Activated naive CD8-positive, alpha-beta T cell treated with anti-CD3 and anti-CD28 coated beads, Interleukin-2, amount 50 U/mL, for 24 hours (primary cell): ENCODE results near the gene RNASE12.
A peak's percentile ranks its signal among the peaks of the same experiment; 100 is the strongest.
"Not testable (repeated sequence)": the region's sequence is repeated elsewhere in the genome, so short reads cannot be mapped to it uniquely, and the experiment has no call there.

Experiments
- ATAC-seq: fragments of 150-1000 bp; cut with Tn5 transposase; one replicate; pipeline ENCODE4 v1.10.0; 2021
- DNase-seq: peaks from one replicate; pipeline ENCODE4 v3.0.0; 2021
- H3K27ac Mint-ChIP-seq: one replicate; pipeline ENCODE4 v1.8.0; 2021; ENCODE audit warnings: mild to moderate bottlenecking, mixed read lengths
- H3K27me3 Mint-ChIP-seq: one replicate; pipeline ENCODE4 v1.8.0; 2021; ENCODE audit warnings: mixed read lengths
- H3K36me3 Mint-ChIP-seq: one replicate; pipeline ENCODE4 v1.8.0; 2021; ENCODE audit warnings: low read depth, mixed read lengths
- H3K4me1 Mint-ChIP-seq: one replicate; pipeline ENCODE4 v1.8.0; 2021; ENCODE audit warnings: mixed read lengths
- H3K4me3 Mint-ChIP-seq: one replicate; pipeline ENCODE4 v1.8.0; 2021; ENCODE audit warnings: mild to moderate bottlenecking, moderate library complexity, mixed read lengths
- H3K9me3 Mint-ChIP-seq: one replicate; pipeline ENCODE4 v1.8.0; 2021; ENCODE audit warnings: mixed read lengths

RNASE12 gene

DNA sequence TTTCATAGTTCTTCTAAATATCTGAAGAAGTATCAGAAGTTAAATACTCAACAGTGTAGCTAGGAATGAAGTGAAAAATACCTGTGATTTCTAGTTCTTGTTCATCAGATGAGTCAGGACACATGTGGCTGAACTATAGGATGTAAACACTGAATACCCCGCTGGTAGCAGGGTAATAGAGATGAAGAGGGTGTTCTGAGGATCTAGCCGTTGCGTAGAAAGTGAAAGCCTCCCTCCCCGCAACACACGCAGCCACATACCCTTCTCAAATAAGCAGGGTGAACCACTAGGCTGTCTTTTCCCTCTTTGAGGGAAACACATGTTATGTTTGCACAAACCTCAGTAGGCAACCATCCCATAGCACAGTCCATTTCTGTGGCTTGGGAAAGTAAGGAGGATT is 16.4 kb upstream of the RNASE12 start:
- no peaks in the 10 kb centered on the region for H3K27me3 Mint-ChIP-seq
- no peak overlapping the region for H3K4me3 Mint-ChIP-seq
- no peaks in the 10 kb centered on the region for H3K36me3 Mint-ChIP-seq
- ATAC-seq = no peak
- H3K27ac Mint-ChIP-seq = no peak overlapping the region
- no peaks in the 10 kb centered on the region for H3K4me1 Mint-ChIP-seq
- no peak for DNase-seq
- H3K9me3 Mint-ChIP-seq = no peaks in the 10 kb centered on the region

- no peaks in the 10 kb centered on the region for H3K4me1 Mint-ChIP-seq
- no peaks in the 10 kb centered on the region for H3K9me3 Mint-ChIP-seq
- ATAC-seq = no peak
- no peaks in the 10 kb centered on the region for H3K27me3 Mint-ChIP-seq
- H3K4me3 Mint-ChIP-seq = no peak overlapping the region
- no peak for DNase-seq
- H3K36me3 Mint-ChIP-seq = no peaks in the 10 kb centered on the region
- no peak overlapping the region for H3K27ac Mint-ChIP-seq
Measured at GRCh38 chr14:20606902-20607242, 15.7 kb upstream of the RNASE12 start.

DNA sequence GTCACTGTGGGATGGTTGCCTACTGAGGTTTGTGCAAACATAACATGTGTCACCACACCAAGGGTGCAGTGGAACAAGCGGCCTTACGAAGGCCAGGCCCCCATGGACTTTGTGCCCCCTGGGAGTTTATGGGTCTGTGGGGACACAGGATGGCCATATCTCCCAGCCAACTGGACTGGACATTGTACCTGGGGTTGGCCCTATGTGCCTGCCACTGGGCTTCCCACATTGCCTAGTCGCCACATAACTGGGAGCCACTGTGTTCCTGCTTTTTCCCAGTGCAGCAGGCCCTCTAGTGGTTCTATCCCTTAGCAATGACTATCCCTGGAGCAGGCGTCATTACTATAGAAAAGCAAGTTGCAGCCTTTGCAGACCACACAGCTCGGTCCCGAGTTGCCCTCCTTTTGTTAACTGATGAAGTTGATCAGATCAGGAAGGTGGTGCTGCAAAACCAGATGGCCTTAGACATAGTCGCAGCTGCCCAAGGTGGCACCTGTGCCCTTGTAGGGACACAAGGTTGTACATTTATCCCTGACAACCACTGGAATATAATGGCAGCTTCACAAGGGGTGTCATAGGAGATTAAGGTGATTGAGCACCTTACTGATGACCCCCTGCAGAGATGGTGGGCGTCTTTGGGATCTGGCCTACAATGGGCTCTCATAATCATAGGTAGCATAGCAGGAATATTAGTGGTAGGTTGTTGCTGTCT is 15.2 kb upstream of the RNASE12 start:
- Mint-ChIP-seq H3K9me3 (no peaks in the 10 kb centered on the region), H3K4me3 (no peak overlapping the region), H3K4me1 (no peaks in the 10 kb centered on the region), H3K27me3 (no peaks in the 10 kb centered on the region), H3K36me3 (no peaks in the 10 kb centered on the region), H3K27ac (no peak overlapping the region)
- ATAC-seq = no peak
- DNase-seq = no peak

DNA sequence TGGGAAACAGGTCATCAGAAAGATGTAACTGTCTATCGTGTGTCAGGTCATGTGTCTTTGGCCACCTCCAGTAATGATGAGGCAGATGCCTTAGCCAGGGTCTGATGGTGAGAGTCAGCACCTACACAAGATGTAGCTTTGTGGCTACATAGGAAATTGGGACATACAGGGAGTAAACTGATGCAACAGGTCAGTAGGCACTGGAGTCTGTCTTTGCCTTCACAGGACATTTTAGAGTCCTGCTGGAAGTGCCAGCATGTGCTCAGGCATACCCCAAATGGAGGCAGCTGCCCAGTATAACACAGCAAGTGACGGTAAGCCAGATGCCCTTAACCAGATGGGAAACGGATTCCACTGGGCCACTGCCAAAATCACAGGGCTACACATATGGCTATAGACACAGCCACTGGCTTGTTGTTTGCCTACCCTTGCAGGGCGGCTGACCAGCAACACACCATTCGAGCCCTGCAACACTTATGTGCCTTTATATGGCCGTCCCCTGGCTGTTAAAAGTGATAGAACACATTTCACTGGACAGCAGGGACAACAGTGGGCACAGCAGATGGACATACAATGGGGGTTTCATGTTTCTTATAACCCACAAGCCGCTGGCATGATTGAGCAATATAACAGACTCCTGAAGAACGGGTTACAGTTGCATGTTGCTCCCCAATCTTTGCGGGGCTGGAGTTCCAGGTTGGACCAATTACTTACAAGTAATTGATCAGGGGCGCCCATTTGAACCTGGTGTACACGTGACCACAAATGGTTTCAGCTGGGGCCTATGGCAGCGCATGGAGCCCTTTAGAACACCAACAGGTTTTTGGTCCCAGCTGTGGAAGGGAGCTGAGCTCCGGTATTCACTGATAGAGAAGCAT is 12.9 kb upstream of the RNASE12 start:
- DNase-seq = no peak

GRCh38 chr14:20602583-20602982 is 11.4 kb upstream of the RNASE12 start:
- Mint-ChIP-seq H3K27me3 (no peaks in the 10 kb centered on the region), H3K9me3 (no peaks in the 10 kb centered on the region), H3K4me3 (no peak overlapping the region)

More for the DNA sequence above, 12.9 kb upstream of the RNASE12 start:
- Mint-ChIP-seq H3K9me3 (no peaks in the 10 kb centered on the region), H3K27me3 (no peaks in the 10 kb centered on the region), H3K4me1 (no peaks in the 10 kb centered on the region), H3K27ac (no peak overlapping the region), H3K36me3 (no peaks in the 10 kb centered on the region), H3K4me3 (no peak overlapping the region)
- ATAC-seq = no peak

DNA sequence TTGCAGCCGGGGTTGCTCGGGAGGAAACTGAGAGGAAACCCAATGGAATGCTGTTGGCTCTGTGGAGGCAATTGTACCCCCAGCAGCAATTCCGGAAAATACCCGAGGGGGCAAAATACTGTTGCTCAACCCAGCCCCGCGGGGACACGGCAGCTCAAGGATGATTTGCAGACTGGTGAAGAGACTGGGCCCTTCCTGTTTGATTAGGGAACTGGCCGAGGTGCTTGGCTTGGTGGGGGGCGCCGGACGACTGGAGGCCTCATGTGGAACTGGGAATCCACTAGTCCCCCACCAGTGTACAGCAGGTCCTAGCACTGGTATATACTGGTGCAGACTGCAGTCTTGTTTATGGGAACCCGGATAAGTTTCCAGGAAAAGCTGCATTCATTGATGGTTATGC is 10.3 kb upstream of the RNASE12 start:
- Mint-ChIP-seq H3K4me3 (no peak overlapping the region), H3K27me3 (no peaks in the 10 kb centered on the region), H3K9me3 (no peaks in the 10 kb centered on the region), H3K27ac (no peak overlapping the region), H3K36me3 (no peaks in the 10 kb centered on the region), H3K4me1 (no peaks in the 10 kb centered on the region)
- DNase-seq (no peak), ATAC-seq (no peak)

More at GRCh38 chr14:20602583-20602982, 11.4 kb upstream of the RNASE12 start:
- Mint-ChIP-seq H3K4me1 (no peaks in the 10 kb centered on the region), H3K36me3 (no peaks in the 10 kb centered on the region), H3K27ac (no peak overlapping the region)
- DNase-seq = no peak
- ATAC-seq = no peak

DNA sequence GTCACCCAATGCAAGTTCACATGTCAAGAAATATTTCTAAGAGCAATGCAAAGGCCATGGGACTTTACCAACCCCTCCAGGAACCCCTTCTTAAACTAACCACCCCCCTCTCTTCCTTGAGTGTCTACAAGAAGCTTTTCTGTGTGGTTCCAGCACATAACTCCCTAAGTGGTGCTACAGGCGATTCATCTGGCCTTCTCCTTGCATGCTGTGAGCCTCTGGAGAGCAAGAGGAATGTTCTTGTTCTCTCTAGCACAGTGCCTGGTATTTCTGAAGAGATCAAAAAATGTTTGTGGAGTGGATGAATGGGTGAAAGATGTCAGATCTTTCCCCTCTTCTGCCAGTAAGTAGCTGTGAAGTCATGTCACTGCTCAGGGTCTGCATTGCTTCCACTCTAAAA is 5.9 kb upstream of the RNASE12 start:
- Mint-ChIP-seq H3K27ac (no peak overlapping the region), H3K4me1 (peaks cover 2% of the 10 kb centered on the region), H3K27me3 (no peaks in the 10 kb centered on the region), H3K4me3 (no peak overlapping the region), H3K9me3 (no peaks in the 10 kb centered on the region), H3K36me3 (no peaks in the 10 kb centered on the region)
- ATAC-seq (no peak), DNase-seq (no peak)

DNA sequence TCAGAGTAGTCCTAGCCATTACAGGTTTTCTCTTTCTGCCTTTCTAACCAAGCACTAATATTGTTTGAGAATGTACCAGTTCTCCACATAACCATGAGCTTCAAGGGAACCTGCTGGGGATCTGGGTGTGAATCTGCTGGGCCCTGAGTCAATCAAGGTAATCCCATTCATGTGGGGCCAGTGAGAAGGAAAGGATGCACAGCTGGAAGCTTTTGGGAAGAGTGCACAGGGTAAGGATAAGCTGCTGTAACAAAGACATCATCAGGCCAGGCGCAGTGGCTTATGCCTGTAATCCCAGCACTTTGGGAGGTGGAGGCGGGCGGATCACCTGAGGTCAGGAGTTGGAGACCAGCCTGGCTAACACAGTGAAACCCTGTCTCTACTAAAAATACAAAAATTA is 4.5 kb upstream of the RNASE12 start:
- not testable (repeated sequence) for H3K4me1 Mint-ChIP-seq, H3K9me3 Mint-ChIP-seq, H3K27me3 Mint-ChIP-seq

DNA sequence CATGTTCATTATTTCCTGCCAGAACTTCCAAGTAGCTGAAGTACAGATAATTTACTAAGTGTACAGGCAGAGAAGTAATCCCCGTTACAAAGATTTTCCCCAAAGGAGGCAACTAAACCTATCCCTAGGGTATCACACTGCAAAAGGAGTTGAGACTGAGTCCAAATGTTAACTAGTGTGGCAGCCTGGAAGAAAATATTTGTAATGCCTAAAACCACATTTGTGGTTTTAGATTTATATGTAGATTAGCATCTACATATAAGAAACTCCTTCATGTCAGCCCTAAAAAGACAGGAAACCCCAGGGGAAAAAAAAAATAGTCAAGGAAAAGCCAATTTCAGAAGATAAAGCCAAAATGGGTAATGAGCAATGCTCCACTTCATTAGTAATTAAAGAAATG is 1.4 kb upstream of the RNASE12 start:
- Mint-ChIP-seq H3K9me3 (no peaks in the 10 kb centered on the region), H3K27ac (no peak overlapping the region), H3K27me3 (no peaks in the 10 kb centered on the region), H3K4me3 (no peak overlapping the region), H3K4me1 (peaks cover 2% of the 10 kb centered on the region), H3K36me3 (no peaks in the 10 kb centered on the region)
- ATAC-seq = no peak
- no peak for DNase-seq

More for the DNA sequence above, 4.5 kb upstream of the RNASE12 start:
- not testable (repeated sequence) for H3K27ac Mint-ChIP-seq, H3K4me3 Mint-ChIP-seq, DNase-seq, H3K36me3 Mint-ChIP-seq, ATAC-seq

- ATAC-seq = peak; percentile 33
- Mint-ChIP-seq H3K4me3 (no peak within 1 kb of the TSS), H3K27me3 (peaks cover 4% of the 10 kb centered on the region)
Measured at GRCh38 chr14:20587489-20588154, 3.6 kb downstream of the RNASE12 start, which contains the start of gene RNASE11. TSS of gene RNASE11 (minus strand) at chr14:20588001.

DNA sequence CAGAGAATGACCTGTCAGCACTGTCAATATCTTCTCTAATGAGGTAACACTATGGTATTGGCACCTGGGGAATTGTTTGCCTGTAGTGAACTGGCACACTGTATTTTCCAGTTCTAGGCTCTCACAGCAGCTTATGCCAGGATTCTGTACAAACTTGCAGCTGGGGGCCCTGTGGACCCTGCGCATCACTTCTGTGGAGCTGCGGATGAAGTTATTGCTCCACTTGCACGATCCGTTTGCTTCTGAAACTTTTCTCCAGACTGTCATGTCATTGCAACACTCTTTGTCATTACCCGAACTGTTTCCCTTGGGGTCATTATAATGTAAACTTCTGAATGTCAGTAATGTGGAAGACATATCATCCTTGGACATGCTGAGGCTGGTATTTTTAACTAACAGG is 7.3 kb downstream of the RNASE12 start:
- peaks cover 9% of the 10 kb centered on the region for H3K9me3 Mint-ChIP-seq
- H3K4me1 Mint-ChIP-seq = no peaks in the 10 kb centered on the region
- H3K27ac Mint-ChIP-seq = no peak overlapping the region
- H3K4me3 Mint-ChIP-seq = no peak overlapping the region
- no peaks in the 10 kb centered on the region for H3K36me3 Mint-ChIP-seq
- DNase-seq = no peak
- H3K27me3 Mint-ChIP-seq = peaks cover 4% of the 10 kb centered on the region
- ATAC-seq = no peak

More at GRCh38 chr14:20587489-20588154, 3.6 kb downstream of the RNASE12 start, which contains the start of gene RNASE11:
- Mint-ChIP-seq H3K36me3 (no peaks in the 10 kb centered on the region), H3K27ac (no peak within 1 kb of the TSS), H3K9me3 (peaks cover 9% of the 10 kb centered on the region), H3K4me1 (peaks cover under 1% of the 10 kb centered on the region)
- no peak for DNase-seq

GRCh38 chr14:20583142-20583541 is 8.0 kb downstream of the RNASE12 start:
- Mint-ChIP-seq H3K4me3 (no peak overlapping the region), H3K27me3 (peaks cover 4% of the 10 kb centered on the region), H3K9me3 (peaks cover 9% of the 10 kb centered on the region), H3K4me1 (no peaks in the 10 kb centered on the region), H3K36me3 (no peaks in the 10 kb centered on the region), H3K27ac (no peak overlapping the region)
- no peak for ATAC-seq
- no peak for DNase-seq

GRCh38 chr14:20580242-20580641 is 10.9 kb downstream of the RNASE12 start:
- Mint-ChIP-seq H3K36me3 (no peaks in the 10 kb centered on the region), H3K4me3 (no peak overlapping the region), H3K4me1 (no peaks in the 10 kb centered on the region), H3K27me3 (no peaks in the 10 kb centered on the region), H3K9me3 (no peaks in the 10 kb centered on the region), H3K27ac (no peak overlapping the region)
- ATAC-seq (no peak), DNase-seq (no peak)

DNA sequence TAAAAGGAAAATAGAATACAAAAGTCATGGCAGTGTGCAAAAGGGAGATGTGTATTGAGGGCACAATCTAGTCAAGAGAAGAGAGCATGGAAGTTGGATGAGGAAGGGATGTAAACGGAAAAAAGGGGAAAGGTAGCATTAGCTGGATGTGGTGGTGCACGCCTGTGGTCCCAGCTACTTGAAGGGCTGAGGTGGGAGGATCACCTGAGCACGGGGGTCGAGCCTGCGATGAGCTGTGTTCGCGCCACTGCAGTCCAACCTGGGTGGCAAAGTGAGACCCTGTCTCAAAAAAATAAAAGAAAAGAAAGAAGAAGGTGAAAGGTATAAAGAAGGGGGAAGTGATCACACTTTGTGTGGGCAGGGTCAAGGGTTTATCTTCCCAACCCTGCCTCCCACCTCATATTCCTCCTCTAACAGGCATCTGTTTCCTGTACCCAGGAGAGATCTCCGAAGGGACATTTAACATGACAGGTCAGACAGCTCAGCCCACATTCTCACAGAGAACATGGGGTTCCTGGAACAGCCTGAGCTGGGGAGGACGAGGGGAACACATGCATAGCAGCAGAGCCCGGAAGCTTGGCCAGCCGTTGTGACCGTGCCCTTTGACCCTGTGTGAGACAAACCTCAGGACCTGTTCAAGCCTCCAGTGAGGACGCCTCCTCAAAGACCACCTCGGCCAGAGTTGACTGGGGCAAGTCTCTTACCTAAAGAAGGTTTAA is 12.2 kb downstream of the RNASE12 start:
- ATAC-seq (no peak), DNase-seq (no peak)
- Mint-ChIP-seq H3K4me3 (no peak overlapping the region), H3K4me1 (no peaks in the 10 kb centered on the region), H3K27ac (no peak overlapping the region), H3K9me3 (no peaks in the 10 kb centered on the region), H3K36me3 (no peaks in the 10 kb centered on the region), H3K27me3 (no peaks in the 10 kb centered on the region)
